Gastroesophageal sphincter (tissue), 4 donors: ENCODE results near the gene TCF4. TPM values are rescaled to one million over a fixed set of nuclear protein-coding genes. Genes with fewer than 3 reads are reported as not detected.

Source experiments
- ATAC-seq: fragments of 150-250 bp; one replicate; pipeline ENCODE4 v1.9.1; 2016; ENCODE audit warnings: mild to moderate bottlenecking, moderate library complexity
- H3K27ac ChIP-seq, 4 donors: fragments of 200-600 bp; sonication (generic) in 3 of 4; 1 replicate in 3 of 4; 2 replicates in 1 of 4; pipeline ENCODE4 v1.5.1; 2016 to 2019
- H3K27me3 ChIP-seq: fragments of 200-600 bp; sonication (generic); one replicate; pipeline ENCODE4 v1.5.1; 2019
- H3K36me3 ChIP-seq, 2 donors: fragments of 200-600 bp; sonication (generic); one replicate each; pipeline ENCODE4 v1.5.1; 2019; ENCODE audit warnings: control low read depth in 1 of 2
- H3K4me1 ChIP-seq, 3 donors: fragments of 200-600 bp; sonication (generic); 1 replicate in 2 of 3; 2 replicates in 1 of 3; pipeline ENCODE4 v1.5.1; 2016 to 2019; ENCODE audit warnings: control low read depth in 2 of 3
- H3K4me3 ChIP-seq, 2 donors: fragments of 200-600 bp; sonication (generic); one replicate each; pipeline ENCODE4 v1.5.1; 2019; ENCODE audit warnings: mild to moderate bottlenecking in 1 of 2, moderate library complexity in 1 of 2
- H3K9me3 ChIP-seq, 3 donors: fragments of 200-600 bp; sonication (generic); one replicate each; pipeline ENCODE4 v1.5.1; 2017 to 2019; ENCODE audit warnings: control low read depth in 2 of 3
- CTCF ChIP-seq, 4 experiments: fragments of 200-600 bp in 2 of 4; fragments of 450-650 bp in 2 of 4; sonication (generic) in 1 of 4; IDR thresholded peaks; one replicate each; pipeline ENCODE4 v1.5.1; 2017 to 2019; ENCODE audit warnings: antibody characterized with exemption in 4 of 4, mild to moderate bottlenecking in 2 of 4, moderate library complexity in 2 of 4
- EP300 ChIP-seq: sonication (generic); formaldehyde crosslinking; IDR thresholded peaks from one replicate; pipeline ENCODE4 v1.6.1; 2017; ENCODE audit warnings: antibody characterized with exemption, mild to moderate bottlenecking
- POLR2A ChIP-seq, 2 donors: fragments of 450-650 bp; IDR thresholded peaks; one replicate each; pipeline ENCODE4 v1.6.1; 2017; ENCODE audit warnings: antibody characterized with exemption in 2 of 2, mild to moderate bottlenecking in 2 of 2, moderate library complexity in 1 of 2
- POLR2AphosphoS5 ChIP-seq: sonication (generic); formaldehyde crosslinking; IDR thresholded peaks from one replicate; pipeline ENCODE4 v1.6.1; 2017; ENCODE audit warnings: antibody characterized with exemption
- WGBS, 2 donors: methylation state at CpG; one replicate each; pipeline ENCODE4 v1.1.5; 2018; ENCODE audit warnings: low coverage in 1 of 2; 5-methylcytosine and 5-hydroxymethylcytosine counted together
- total RNA-seq, 4 donors: library from RNA; depleted of rRNA; stranded (reverse); fragments of >200 nt; gene quantifications; one replicate each; pipeline ENCODE4 v1.1.0, GENCODE V29; 2016

The TCF4 gene
- total RNA-seq, 4 donors from 2014 or later, result 64.1 to 87.6 (median 76.2) TPM

GRCh38 chr18:55253814-55254213, 334.2 kb downstream of the TCF4 start:
- 92 to 100% methylated on average over 1 of the region's 1 CpG for WGBS, 2 donors
- H3K36me3 ChIP-seq, result peaks cover 0 to 48% of the 10 kb centered on the region in 2 donors
- no peaks in the 10 kb centered on the region for H3K27me3 ChIP-seq
- H3K4me3 ChIP-seq, result no peak overlapping the region
- peak overlapping the region in 1 of 4 donors; percentile 65 for H3K27ac ChIP-seq
- H3K4me1 ChIP-seq, result peaks cover 2 to 28% (median 11%) of the 10 kb centered on the region in 3 donors
- H3K9me3 ChIP-seq, result no peaks in the 10 kb centered on the region
- no peak for ATAC-seq
- TF ChIP-seq POLR2AphosphoS5 (no peak), POLR2A (IDR thresholded peaks at IDR 0.05) (no peak), EP300 (no peak), CTCF (IDR thresholded peaks at IDR 0.05) (no peak)

GRCh38 chr18:55252901-55253300, 335.1 kb downstream of the TCF4 start:
- ATAC-seq, result no peak
- WGBS, 2 donors, result 0 to 9% methylated on average over 2 of the region's 2 CpGs
- no peaks in the 10 kb centered on the region for H3K9me3 ChIP-seq
- TF ChIP-seq POLR2A (IDR thresholded peaks at IDR 0.05), result no peak
- TF ChIP-seq POLR2AphosphoS5, result no peak
- no peak for TF ChIP-seq CTCF (IDR thresholded peaks at IDR 0.05)
- no peak for TF ChIP-seq EP300
- H3K27ac ChIP-seq, result peak overlapping the region; percentile 52 to 65 (median 56)
- no peaks in the 10 kb centered on the region for H3K27me3 ChIP-seq
- peaks cover 2 to 33% (median 11%) of the 10 kb centered on the region in 3 donors for H3K4me1 ChIP-seq
- no peak overlapping the region for H3K4me3 ChIP-seq
- peaks cover 0 to 45% of the 10 kb centered on the region in 2 donors for H3K36me3 ChIP-seq

GRCh38 chr18:55252053-55252675, 335.8 kb downstream of the TCF4 start:
- WGBS, 2 donors, result 55 to 60% methylated on average over 6 to 7 of the region's 7 CpGs
- H3K4me1 ChIP-seq, result peaks cover 2 to 33% (median 11%) of the 10 kb centered on the region in 3 donors
- H3K27ac ChIP-seq, result peak overlapping the region in 3 of 4 donors; percentile 47 to 65 (median 55)
- H3K4me3 ChIP-seq, result no peak overlapping the region
- no peaks in the 10 kb centered on the region for H3K27me3 ChIP-seq
- H3K36me3 ChIP-seq, result peaks cover 0 to 41% of the 10 kb centered on the region in 2 donors
- no peaks in the 10 kb centered on the region for H3K9me3 ChIP-seq
- TF ChIP-seq POLR2AphosphoS5, result no peak
- no peak for TF ChIP-seq EP300
- no peak for ATAC-seq

GRCh38 chr18:55251254-55251971, 336.6 kb downstream of the TCF4 start:
- ATAC-seq, result no peak
- Histone ChIP-seq H3K4me3 (no peak overlapping the region), H3K27me3 (no peaks in the 10 kb centered on the region), H3K4me1 (peaks cover 2 to 40% (median 11%) of the 10 kb centered on the region in 3 donors), H3K9me3 (no peaks in the 10 kb centered on the region), H3K27ac (peak overlapping the region in 2 of 4 donors; percentile 55 to 65), H3K36me3 (peaks cover 0 to 33% of the 10 kb centered on the region in 2 donors)
- 52 to 75% methylated on average over 12 to 13 of the region's 13 CpGs for WGBS, 2 donors
- no peak for TF ChIP-seq POLR2AphosphoS5
- no peak for TF ChIP-seq POLR2A (IDR thresholded peaks at IDR 0.05)
- no peak for TF ChIP-seq CTCF (IDR thresholded peaks at IDR 0.05)

- WGBS, 2 donors, result 74 to 83% methylated on average over 3 to 4 of the region's 4 CpGs
- Histone ChIP-seq H3K36me3 (peaks cover 0 to 27% of the 10 kb centered on the region in 2 donors), H3K4me3 (no peak overlapping the region), H3K27ac (no peak overlapping the region), H3K27me3 (no peaks in the 10 kb centered on the region), H3K9me3 (no peaks in the 10 kb centered on the region), H3K4me1 (peaks cover 2 to 46% (median 11%) of the 10 kb centered on the region in 3 donors)
- no peak for ATAC-seq
- TF ChIP-seq CTCF (IDR thresholded peaks at IDR 0.05), result no peak
- TF ChIP-seq EP300, result no peak
- no peak for TF ChIP-seq POLR2A (IDR thresholded peaks at IDR 0.05)
- no peak for TF ChIP-seq POLR2AphosphoS5
These were observed 337.2 kb downstream of the TCF4 start for GRCh38 chr18:55250768-55251173.
